IMR-90 (cell line): ENCODE measurements around the gene MINK1. TPM values are rescaled to one million over a fixed set of nuclear protein-coding genes. Genes with fewer than 3 reads are reported as not detected.

Source experiments
- ATAC-seq: fragments of 200-7000 bp; cut with Tn5 transposase; 2 replicates; pipeline ENCODE4 v1.9.1; 2020; ENCODE audit warnings: low read depth, mild to moderate bottlenecking, moderate library complexity
- BruUV-seq: library from RNA; stranded (reverse); fragments of 400-500 nt; replicated peaks from 2 replicates; lab custom pipeline; 2021; lab: Mats Ljungman, UMichigan
- CTCF ChIA-PET: fragments of 300-600 bp; formaldehyde crosslinking; extraction: SDS; loops from one replicate; lab custom pipeline; 2021; ENCODE audit warnings: antibody characterized with exemption; lab: Yijun Ruan, JAX
- POLR2A ChIA-PET: fragments of 300-600 bp; sonication (Branson Sonifier 250); formaldehyde crosslinking; loops from one replicate; lab custom pipeline; 2022; ENCODE audit warnings: antibody characterized with exemption; ENCODE audit not compliant: unreplicated experiment; lab: Charles Lee
- DNase-seq: peaks from one replicate; pipeline ENCODE4 v3.0.0; 2013
- H2AFZ ChIP-seq: replicated peaks from 2 replicates; pipeline ENCODE3; 2013; ENCODE audit warnings: low read length, mild to moderate bottlenecking; ENCODE audit not compliant: poor library complexity
- H2AK5ac ChIP-seq: 2 replicates; pipeline ENCODE4 v1.6.1; 2013; ENCODE audit warnings: low read depth, low read length, inconsistent platforms
- H2AK9ac ChIP-seq: replicated peaks from 2 replicates; pipeline ENCODE3; 2013; ENCODE audit warnings: mild to moderate bottlenecking, low read depth, low read length, moderate library complexity; ENCODE audit not compliant: poor library complexity
- H2BK120ac ChIP-seq: 2 replicates; pipeline ENCODE4 v1.6.1; 2013; ENCODE audit warnings: low read depth, low read length, inconsistent platforms
- H2BK15ac ChIP-seq: 3 replicates; pipeline ENCODE4 v1.6.1; 2013; ENCODE audit warnings: low read depth, low read length, inconsistent platforms
- H2BK20ac ChIP-seq: 2 replicates; pipeline ENCODE4 v1.6.1; 2013; ENCODE audit warnings: low read depth, mild to moderate bottlenecking, inconsistent platforms, low read length, moderate library complexity
- H2BK5ac ChIP-seq: 2 replicates; pipeline ENCODE4 v1.6.1; 2013; ENCODE audit warnings: mild to moderate bottlenecking, low read depth, low read length, inconsistent platforms; ENCODE audit not compliant: poor library complexity, severe bottlenecking
- H3K14ac ChIP-seq: replicated peaks from 2 replicates; pipeline ENCODE4 v1.6.1; 2013; ENCODE audit warnings: low read depth, low read length, inconsistent platforms
- H3K18ac ChIP-seq: 2 replicates; pipeline ENCODE4 v1.6.1; 2013; ENCODE audit warnings: low read depth, low read length, control low read depth
- H3K23ac ChIP-seq: 2 replicates; pipeline ENCODE4 v1.6.1; 2013; ENCODE audit warnings: low read depth, low read length, inconsistent platforms
- H3K27ac ChIP-seq: 2 replicates; pipeline ENCODE4 v1.5.1; 2013; ENCODE audit warnings: mild to moderate bottlenecking, control low read depth, low read length; ENCODE audit not compliant: insufficient read depth
- H3K27me3 ChIP-seq: 2 replicates; pipeline ENCODE4 v1.6.1; 2013; ENCODE audit warnings: low read length; ENCODE audit not compliant: control insufficient read depth, insufficient read depth
- H3K36me3 ChIP-seq: 2 replicates; pipeline ENCODE4 v1.6.1; 2013; ENCODE audit warnings: low read length, mixed read lengths; ENCODE audit not compliant: control insufficient read depth, insufficient read depth
- H3K4ac ChIP-seq: 2 replicates; pipeline ENCODE4 v1.6.1; 2013; ENCODE audit warnings: low read depth, low read length, inconsistent platforms
- H3K4me1 ChIP-seq: 2 replicates; pipeline ENCODE4 v1.6.1; 2013; ENCODE audit warnings: low read length, mixed read lengths; ENCODE audit not compliant: control insufficient read depth, insufficient read depth
- H3K4me2 ChIP-seq: 2 replicates; pipeline ENCODE4 v1.6.1; 2013; ENCODE audit warnings: low read depth, mild to moderate bottlenecking, control low read depth, low read length, moderate library complexity
- H3K4me3 ChIP-seq: 2 replicates; pipeline ENCODE4 v1.5.1; 2013; ENCODE audit warnings: low read depth, mild to moderate bottlenecking, control low read depth, low read length, moderate library complexity; ENCODE audit not compliant: insufficient read depth
- H3K56ac ChIP-seq: 2 replicates; pipeline ENCODE4 v1.6.1; 2013; ENCODE audit warnings: low read length, inconsistent platforms; ENCODE audit not compliant: insufficient read depth; ENCODE audit errors: extremely low read depth
- H3K79me1 ChIP-seq, 2 experiments: 2 replicates each; pipeline ENCODE4 v1.6.1; 2013; ENCODE audit warnings: low read length in 2 of 2, inconsistent platforms in 1 of 2, low read depth in 1 of 2
- H3K9ac ChIP-seq: 2 replicates; pipeline ENCODE4 v1.6.1; 2013; ENCODE audit warnings: low read depth, low read length, control low read depth
- H3K9me1 ChIP-seq: 2 replicates; pipeline ENCODE4 v1.6.1; 2013; ENCODE audit warnings: low read length, inconsistent platforms; ENCODE audit not compliant: insufficient read depth
- H3K9me3 ChIP-seq: 2 replicates; pipeline ENCODE4 v1.6.1; 2013; ENCODE audit warnings: low read length; ENCODE audit not compliant: control insufficient read depth, insufficient read depth
- H4K20me1 ChIP-seq: 2 replicates; pipeline ENCODE4 v1.6.1; 2013; ENCODE audit warnings: low read length, inconsistent platforms; ENCODE audit not compliant: insufficient read depth
- H4K5ac ChIP-seq: 2 replicates; pipeline ENCODE4 v1.6.1; 2013; ENCODE audit warnings: mild to moderate bottlenecking, low read depth, low read length, control low read depth
- H4K8ac ChIP-seq, 2 experiments: 2 replicates each; pipeline ENCODE4 v1.6.1; 2013; ENCODE audit warnings: low read depth in 2 of 2, low read length in 2 of 2, control low read depth in 1 of 2, inconsistent platforms in 1 of 2
- H4K91ac ChIP-seq: 2 replicates; pipeline ENCODE4 v1.6.1; 2013; ENCODE audit warnings: low read depth, low read length, inconsistent platforms; ENCODE audit not compliant: insufficient read depth
- BHLHE40 ChIP-seq: fragments of 150-350 bp; IDR thresholded peaks from 2 replicates; pipeline ENCODE4 v1.6.1; 2016; ENCODE audit warnings: mild to moderate bottlenecking, low read depth, low read length
- CEBPB ChIP-seq: IDR thresholded peaks from 2 replicates; pipeline ENCODE4 v1.6.1; 2012; ENCODE audit warnings: low read depth, low read length, improper control_type of control experiment
- CHD1 ChIP-seq: IDR thresholded peaks from 2 replicates; pipeline ENCODE4 v1.6.1; 2012; ENCODE audit warnings: low read depth, low read length, improper control_type of control experiment
- FOS ChIP-seq: fragments of 150-350 bp; IDR thresholded peaks from 2 replicates; pipeline ENCODE4 v1.6.1; 2016; ENCODE audit warnings: low read depth, low read length
- MAFK ChIP-seq: IDR thresholded peaks from 2 replicates; pipeline ENCODE4 v1.6.1; 2012; ENCODE audit warnings: low read depth, low read length, improper control_type of control experiment
- MAZ ChIP-seq: IDR thresholded peaks from 2 replicates; pipeline ENCODE4 v1.6.1; 2012; ENCODE audit warnings: low read depth, mild to moderate bottlenecking, low read length, improper control_type of control experiment, moderate library complexity, borderline replicate concordance
- MXI1 ChIP-seq: IDR thresholded peaks from 2 replicates; pipeline ENCODE4 v1.6.1; 2012; ENCODE audit warnings: low read depth, mild to moderate bottlenecking, low read length, moderate library complexity, borderline replicate concordance
- NFE2L2 ChIP-seq: fragments of 150-350 bp; IDR thresholded peaks from 2 replicates; pipeline ENCODE4 v1.6.1; 2016; ENCODE audit warnings: low read depth, mild to moderate bottlenecking, low read length
- POLR2A ChIP-seq: IDR thresholded peaks from 2 replicates; pipeline ENCODE4 v1.6.1; 2012; ENCODE audit warnings: mild to moderate bottlenecking, low read depth, low read length
- RAD21 ChIP-seq: IDR thresholded peaks from 2 replicates; pipeline ENCODE4 v1.6.1; 2012; ENCODE audit warnings: low read length, improper control_type of control experiment
- RCOR1 ChIP-seq: IDR thresholded peaks from 2 replicates; pipeline ENCODE4 v1.6.1; 2012; ENCODE audit warnings: mild to moderate bottlenecking, low read length, improper control_type of control experiment; ENCODE audit not compliant: insufficient replicate concordance
- RFX5 ChIP-seq: IDR thresholded peaks from 2 replicates; pipeline ENCODE4 v1.8.0; 2012; ENCODE audit warnings: low read depth, mild to moderate bottlenecking, low read length, moderate library complexity
- SMC3 ChIP-seq: fragments of 150-350 bp; IDR thresholded peaks from 2 replicates; pipeline ENCODE4 v1.6.1; 2016; ENCODE audit warnings: low read depth, mild to moderate bottlenecking, antibody characterized with exemption, low read length, moderate library complexity
- WGBS, 2 experiments: methylation state at CpG; one replicate each; pipeline versions ENCODE4 v1.1.5 to v1.1.7; 2013; ENCODE audit warnings: missing lambda C conversion rate in 2 of 2; ENCODE audit not compliant: insufficient read length in 1 of 2; ENCODE audit errors: extremely low coverage in 2 of 2; 5-methylcytosine and 5-hydroxymethylcytosine counted together
- dilution Hi-C: fragments of 300-500 bp; cut with HindIII; formaldehyde crosslinking; loops from one replicate; pipeline ENCODE4 v1.14.3; 2018; ENCODE audit warnings: low sequenced_read_pairs; ENCODE audit not compliant: unreplicated experiment
- in situ Hi-C: fragments of 300-500 bp; cut with MboI; formaldehyde crosslinking; loops from 3 replicates; pipeline ENCODE4 v1.14.3; 2019; ENCODE audit warnings: low sequenced_read_pairs, inconsistent platforms, mixed read lengths
- intact Hi-C: fragments of 100-400 bp; cut with micrococcal nuclease; formaldehyde crosslinking; loops from 2 replicates; pipeline ENCODE4 v1.10.0; 2022
- polyA plus RNA-seq, 3 experiments: library from polyadenylated mRNA; depleted of rRNA; stranded (reverse); fragments of >200 nt; gene quantifications; 2 replicates each; pipeline ENCODE4 v1.2.3, GENCODE V29; 2012; ENCODE audit warnings: low replicate concordance in 1 of 3
- total RNA-seq: library from RNA; depleted of rRNA; stranded (reverse); fragments of >200 nt; gene quantifications from 2 replicates; pipeline ENCODE4 v1.2.3, GENCODE V29; 2012
- TF ChIP-seq, protein P1 (sequence below): conservative IDR thresholded peaks from 2 replicates; pipeline ENCODE4 v1.5.1; 2012; ENCODE audit warnings: mild to moderate bottlenecking, low read depth, low read length, improper control_type of control experiment
- TF ChIP-seq, protein P2 (sequence below): fragments of 150-350 bp; IDR thresholded peaks from 2 replicates; pipeline ENCODE4 v1.6.1; 2017; ENCODE audit warnings: mild to moderate bottlenecking, antibody characterized with exemption, low read length, low read depth
- TF ChIP-seq, protein P3 (sequence below): fragments of 150-350 bp; IDR thresholded peaks from 2 replicates; pipeline ENCODE4 v1.6.1; 2016; ENCODE audit warnings: low read depth, mild to moderate bottlenecking, low read length, moderate library complexity, borderline replicate concordance

MINK1 gene
- total and polyA plus RNA-seq, 2 of the 4 experiments (the other 2 are of a cell fraction) = 12.2 to 40.9 TPM

DNA sequence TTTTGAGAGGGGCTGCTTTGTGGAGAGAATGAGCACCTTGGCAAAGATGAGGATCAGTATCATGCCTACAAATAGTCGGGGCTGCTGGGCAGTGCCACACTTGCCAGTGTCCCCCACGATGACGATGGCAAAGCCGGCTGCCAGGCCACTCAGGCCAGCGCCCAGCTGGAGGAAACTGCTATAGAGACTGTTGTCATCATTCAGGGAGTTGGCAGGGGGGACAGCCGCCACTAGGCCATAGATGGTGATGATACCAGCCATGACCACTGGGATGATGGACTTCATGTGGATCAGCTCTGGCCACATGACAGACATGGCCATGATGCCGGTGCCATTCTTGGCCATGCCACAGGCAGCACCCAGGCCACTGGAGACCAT, 23.8 kb downstream of the MINK1 start:
- H2AK9ac ChIP-seq = no peak overlapping the region
- no peak overlapping the region for H4K91ac ChIP-seq
- peaks cover 3% of the 10 kb centered on the region; the same call in 1 of the 2 replicates for H3K36me3 ChIP-seq
- no peak overlapping the region for H3K14ac ChIP-seq
- BruUV-seq = no TSS peak
- intact Hi-C loops (no loop called here), dilution Hi-C loops (no loop called here), in situ Hi-C loops (no loop called here)
- CTCF ChIA-PET = no interaction called here
- H2BK5ac ChIP-seq = no peak overlapping the region
- H3K4me1 ChIP-seq = peaks cover 24% of the 10 kb centered on the region
- peaks cover 22 to 71% of the 10 kb centered on the region in 2 experiments for H3K79me1 ChIP-seq
- H3K27ac ChIP-seq = no peak overlapping the region
- ATAC-seq = no peak
- H2BK120ac ChIP-seq = no peak overlapping the region
- H3K23ac ChIP-seq = no peak overlapping the region
- H3K9ac ChIP-seq = no peak overlapping the region
- H3K27me3 ChIP-seq = no peaks in the 10 kb centered on the region
- no peak overlapping the region for H3K56ac ChIP-seq
- H2AFZ ChIP-seq = no peak overlapping the region
- H3K4me3 ChIP-seq = no peak overlapping the region
- no peaks in the 10 kb centered on the region for H3K9me3 ChIP-seq
- H2BK20ac ChIP-seq = no peak overlapping the region
- POLR2A ChIA-PET = no interaction called here
- no peak for DNase-seq
- H4K8ac ChIP-seq = no peak overlapping the region
- H2AK5ac ChIP-seq = no peak overlapping the region
- no peak overlapping the region for H3K4ac ChIP-seq
- no peak overlapping the region for H3K18ac ChIP-seq
- no peak overlapping the region for H2BK15ac ChIP-seq
- no peak overlapping the region for H3K4me2 ChIP-seq
- 100% methylated on average over 6 of the region's 7 CpGs; no CpG with 5 or more reads in 1 of the 2 experiments for WGBS, 2 experiments
- no peak overlapping the region for H4K5ac ChIP-seq
- TF ChIP-seq RCOR1 = no peak
- no peak for TF ChIP-seq MAZ
- TF ChIP-seq, protein P1, sequence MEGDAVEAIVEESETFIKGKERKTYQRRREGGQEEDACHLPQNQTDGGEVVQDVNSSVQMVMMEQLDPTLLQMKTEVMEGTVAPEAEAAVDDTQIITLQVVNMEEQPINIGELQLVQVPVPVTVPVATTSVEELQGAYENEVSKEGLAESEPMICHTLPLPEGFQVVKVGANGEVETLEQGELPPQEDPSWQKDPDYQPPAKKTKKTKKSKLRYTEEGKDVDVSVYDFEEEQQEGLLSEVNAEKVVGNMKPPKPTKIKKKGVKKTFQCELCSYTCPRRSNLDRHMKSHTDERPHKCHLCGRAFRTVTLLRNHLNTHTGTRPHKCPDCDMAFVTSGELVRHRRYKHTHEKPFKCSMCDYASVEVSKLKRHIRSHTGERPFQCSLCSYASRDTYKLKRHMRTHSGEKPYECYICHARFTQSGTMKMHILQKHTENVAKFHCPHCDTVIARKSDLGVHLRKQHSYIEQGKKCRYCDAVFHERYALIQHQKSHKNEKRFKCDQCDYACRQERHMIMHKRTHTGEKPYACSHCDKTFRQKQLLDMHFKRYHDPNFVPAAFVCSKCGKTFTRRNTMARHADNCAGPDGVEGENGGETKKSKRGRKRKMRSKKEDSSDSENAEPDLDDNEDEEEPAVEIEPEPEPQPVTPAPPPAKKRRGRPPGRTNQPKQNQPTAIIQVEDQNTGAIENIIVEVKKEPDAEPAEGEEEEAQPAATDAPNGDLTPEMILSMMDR = no peak
- TF ChIP-seq BHLHE40 = no peak
- no peak for TF ChIP-seq RFX5
- TF ChIP-seq FOS = no peak
- TF ChIP-seq, protein P2, sequence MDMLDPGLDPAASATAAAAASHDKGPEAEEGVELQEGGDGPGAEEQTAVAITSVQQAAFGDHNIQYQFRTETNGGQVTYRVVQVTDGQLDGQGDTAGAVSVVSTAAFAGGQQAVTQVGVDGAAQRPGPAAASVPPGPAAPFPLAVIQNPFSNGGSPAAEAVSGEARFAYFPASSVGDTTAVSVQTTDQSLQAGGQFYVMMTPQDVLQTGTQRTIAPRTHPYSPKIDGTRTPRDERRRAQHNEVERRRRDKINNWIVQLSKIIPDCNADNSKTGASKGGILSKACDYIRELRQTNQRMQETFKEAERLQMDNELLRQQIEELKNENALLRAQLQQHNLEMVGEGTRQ = no peak
- TF ChIP-seq CHD1 = no peak
- TF ChIP-seq CEBPB = no peak
- no peak for TF ChIP-seq POLR2A
- TF ChIP-seq NFE2L2 = no peak
- TF ChIP-seq RAD21 = no peak
- no peak for TF ChIP-seq MXI1
- no peak for TF ChIP-seq SMC3
- TF ChIP-seq, protein P3, sequence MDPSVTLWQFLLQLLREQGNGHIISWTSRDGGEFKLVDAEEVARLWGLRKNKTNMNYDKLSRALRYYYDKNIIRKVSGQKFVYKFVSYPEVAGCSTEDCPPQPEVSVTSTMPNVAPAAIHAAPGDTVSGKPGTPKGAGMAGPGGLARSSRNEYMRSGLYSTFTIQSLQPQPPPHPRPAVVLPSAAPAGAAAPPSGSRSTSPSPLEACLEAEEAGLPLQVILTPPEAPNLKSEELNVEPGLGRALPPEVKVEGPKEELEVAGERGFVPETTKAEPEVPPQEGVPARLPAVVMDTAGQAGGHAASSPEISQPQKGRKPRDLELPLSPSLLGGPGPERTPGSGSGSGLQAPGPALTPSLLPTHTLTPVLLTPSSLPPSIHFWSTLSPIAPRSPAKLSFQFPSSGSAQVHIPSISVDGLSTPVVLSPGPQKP = no peak
- TF ChIP-seq MAFK = no peak
- peaks cover 37% of the 10 kb centered on the region for H4K20me1 ChIP-seq
- H3K9me1 ChIP-seq = peaks cover 26% of the 10 kb centered on the region
